ENCODE data around the gene GPD1.

DNA sequence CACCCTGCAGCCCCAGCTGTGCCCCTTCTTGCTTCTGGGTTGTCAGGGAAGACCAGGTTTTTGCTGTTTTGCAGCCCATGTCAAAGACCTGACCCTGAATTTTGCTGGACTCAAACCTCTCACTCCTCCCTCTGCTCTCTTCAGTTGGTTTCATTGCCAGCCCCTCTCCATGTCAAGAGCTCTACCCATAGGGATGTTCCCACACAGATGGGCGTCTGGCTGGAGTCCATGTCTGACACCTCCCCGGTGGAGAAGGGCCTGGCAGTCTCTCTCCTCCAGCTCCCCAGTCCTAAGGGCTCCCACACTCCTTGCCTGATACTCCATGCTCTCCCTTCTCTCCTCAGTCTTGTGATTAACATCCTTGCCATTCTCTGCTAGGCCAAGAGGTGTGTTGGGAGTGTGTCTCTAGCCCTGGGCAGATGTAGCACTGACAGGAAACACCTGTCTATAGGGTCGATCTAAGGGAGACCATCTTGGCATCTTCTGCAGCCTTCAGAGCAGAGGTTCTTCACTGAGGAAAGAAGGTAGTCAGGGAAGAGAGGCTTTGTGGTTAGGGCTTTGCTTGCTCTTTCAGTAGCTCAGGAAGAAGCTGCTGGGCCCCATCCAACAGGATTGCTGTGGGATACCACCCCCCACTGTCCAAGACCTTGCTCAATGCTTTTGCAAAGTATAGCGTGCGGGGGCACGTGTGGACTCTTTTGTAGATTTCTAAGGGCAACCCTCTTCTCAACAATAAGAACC is 41.7 kb upstream of the GPD1 start:
- TF ChIP-seq EZH2 (IDR thresholded peaks at IDR 0.05; ENCODE audit: borderline replicate concordance, low read depth, low read length, poor library complexity, severe bottlenecking) (no peak), CTCF (conservative IDR thresholded peaks at IDR 0.05; ENCODE audit: low read depth, low read length) (no peak)

Measured in A673 (cell line).